ENCODE results near the gene MCC. TPM values are rescaled to one million over a fixed set of nuclear protein-coding genes. Genes with fewer than 3 reads are reported as not detected.

MCC gene
- total and polyA plus RNA-seq, 2 of the 4 experiments (the other 2 are of a cell fraction): 5.0 to 20.6 TPM

DNA sequence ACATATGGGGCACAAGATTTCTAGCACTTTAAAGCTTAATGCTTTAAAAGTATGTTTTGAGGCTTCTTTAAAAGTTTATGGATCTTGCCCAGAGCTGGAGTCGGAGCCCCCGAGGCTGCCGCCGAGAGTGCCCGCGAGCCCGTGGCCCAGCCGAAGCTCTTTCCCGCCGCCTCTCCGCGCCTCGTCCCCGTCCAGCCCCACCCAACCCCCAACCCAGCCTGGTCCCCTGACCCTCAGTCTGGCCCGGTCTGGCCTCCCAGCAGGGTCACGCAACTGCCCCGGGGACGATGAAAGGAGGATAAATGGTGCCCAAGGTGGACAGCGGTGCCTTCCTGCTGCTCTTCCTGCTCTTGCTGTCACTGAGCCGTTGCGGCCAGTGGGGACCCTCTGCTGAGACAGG, 55.2 kb downstream of the MCC start:
- no TSS peak for BruUV-seq (replicated peaks)
- H3K27ac ChIP-seq (ENCODE audit: insufficient read depth, low read length): no peak overlapping the region
- in situ Hi-C loops (cut with MboI; ENCODE audit: low sequenced_read_pairs): no loop called here
- H4K91ac ChIP-seq (ENCODE audit: insufficient read depth, low read depth, low read length): no peak overlapping the region
- no peak overlapping the region for H4K8ac ChIP-seq (ENCODE audit: low read depth in 2 of 2, low read length in 2 of 2)
- WGBS, 2 experiments (ENCODE audit: extremely low coverage in 2 of 2, insufficient read length in 1 of 2): 85% methylated on average over 3 of the region's 21 CpGs; no CpG with 5 or more reads in 1 of the 2 experiments
- H3K23ac ChIP-seq (ENCODE audit: low read depth, low read length): no peak overlapping the region
- H3K9ac ChIP-seq (ENCODE audit: low read depth, low read length): no peak overlapping the region
- no peak overlapping the region for H2BK15ac ChIP-seq (ENCODE audit: low read depth, low read length)
- TF ChIP-seq CHD1 (IDR thresholded peaks at IDR 0.05; ENCODE audit: low read depth, low read length) (no peak), CEBPB (IDR thresholded peaks at IDR 0.05; ENCODE audit: low read depth, low read length) (no peak), RAD21 (IDR thresholded peaks at IDR 0.05; ENCODE audit: low read length) (no peak), RFX5 (IDR thresholded peaks at IDR 0.05; ENCODE audit: low read depth, low read length) (no peak), SMC3 (IDR thresholded peaks at IDR 0.05; ENCODE audit: low read depth, low read length) (no peak), NFE2L2 (IDR thresholded peaks at IDR 0.05; ENCODE audit: low read depth, low read length) (no peak), ELK1 (IDR thresholded peaks at IDR 0.05; ENCODE audit: borderline replicate concordance, low read depth, low read length) (no peak), MAZ (IDR thresholded peaks at IDR 0.05; ENCODE audit: borderline replicate concordance, low read depth, low read length) (no peak), FOS (IDR thresholded peaks at IDR 0.05; ENCODE audit: low read depth, low read length) (no peak), POLR2A (IDR thresholded peaks at IDR 0.05; ENCODE audit: low read depth, low read length) (no peak), MXI1 (IDR thresholded peaks at IDR 0.05; ENCODE audit: borderline replicate concordance, low read depth, low read length) (no peak)
- POLR2A ChIA-PET (ENCODE audit: unreplicated experiment): no interaction called here
- no peak overlapping the region for H3K18ac ChIP-seq (ENCODE audit: low read depth, low read length)
- CTCF ChIA-PET: interaction anchor here (0.6 kb wide), 1 partner anchor 21 kb away, joined by 6 read pairs; no protein-coding TSS in a partner anchor
- H3K4ac ChIP-seq (ENCODE audit: low read depth, low read length): no peak overlapping the region
- H2AK5ac ChIP-seq (ENCODE audit: low read depth, low read length): no peak overlapping the region
- no peak overlapping the region for H3K4me3 ChIP-seq (ENCODE audit: insufficient read depth, low read depth, low read length)
- DNase-seq: no peak
- no peaks in the 10 kb centered on the region for H3K79me1 ChIP-seq (ENCODE audit: low read depth in 1 of 2, low read length in 2 of 2)
- dilution Hi-C loops (cut with HindIII; ENCODE audit: low sequenced_read_pairs, unreplicated experiment): no loop called here
- H3K4me1 ChIP-seq (ENCODE audit: control insufficient read depth, insufficient read depth, low read length): no peaks in the 10 kb centered on the region
- H2BK5ac ChIP-seq (ENCODE audit: low read depth, low read length, poor library complexity, severe bottlenecking): no peak overlapping the region
- H2BK120ac ChIP-seq (ENCODE audit: low read depth, low read length): no peak overlapping the region
- H2AK9ac ChIP-seq (replicated peaks; ENCODE audit: low read depth, low read length, poor library complexity): no peak overlapping the region
- no peak overlapping the region for H2AFZ ChIP-seq (replicated peaks; ENCODE audit: low read length, poor library complexity)
- H3K9me1 ChIP-seq (ENCODE audit: insufficient read depth, low read length): no peaks in the 10 kb centered on the region
- no peaks in the 10 kb centered on the region for H3K9me3 ChIP-seq (ENCODE audit: control insufficient read depth, insufficient read depth, low read length)
- no peaks in the 10 kb centered on the region for H4K20me1 ChIP-seq (ENCODE audit: insufficient read depth, low read length)
- H3K56ac ChIP-seq (ENCODE audit: extremely low read depth, insufficient read depth, low read length): no peak overlapping the region
- no peak overlapping the region for H2BK20ac ChIP-seq (ENCODE audit: low read depth, low read length)
- no peak for ATAC-seq (ENCODE audit: low read depth)
- no peak overlapping the region for H3K4me2 ChIP-seq (ENCODE audit: low read depth, low read length)
- H3K36me3 ChIP-seq (ENCODE audit: control insufficient read depth, insufficient read depth, low read length): peaks cover 2% of the 10 kb centered on the region; the same call in 1 of the 2 replicates
- intact Hi-C loops (cut with micrococcal nuclease): no loop called here
- no peak overlapping the region for H3K14ac ChIP-seq (replicated peaks; ENCODE audit: low read depth, low read length)
- H3K27me3 ChIP-seq (ENCODE audit: control insufficient read depth, insufficient read depth, low read length): no peaks in the 10 kb centered on the region
- no peak overlapping the region for H4K5ac ChIP-seq (ENCODE audit: low read depth, low read length)
